NCI-H2081 (cell line): ENCODE data around the gene SUCNR1.
A peak's percentile ranks its signal among the peaks of the same experiment; 100 is the strongest.
"Not testable (repeated sequence)": the region's sequence is repeated elsewhere in the genome, so short reads cannot be mapped to it uniquely, and the experiment has no call there.

Experiments
- DNase-seq, 2 experiments: peaks; one replicate each; lab custom pipeline; 2025; lab: John Stamatoyannopoulos, UW

Gene SUCNR1

GRCh38 chr3:151871639-151872468 lies 1.6 kb upstream of the SUCNR1 start:
- no peak for DNase-seq

GRCh38 chr3:151874079-151874478 lies 636 bp downstream of the SUCNR1 start:
- DNase-seq = not testable (repeated sequence)

GRCh38 chr3:151875759-151876158 lies 2.3 kb downstream of the SUCNR1 start:
- DNase-seq = no peak

- DNase-seq = no peak
Observed at GRCh38 chr3:151877269-151877668, 3.8 kb downstream of the SUCNR1 start.

- DNase-seq = no peak
Observed at GRCh38 chr3:151878465-151878864, 5.0 kb downstream of the SUCNR1 start.

- DNase-seq = no peak
Observed at GRCh38 chr3:151879037-151879436, 5.6 kb downstream of the SUCNR1 start.

GRCh38 chr3:151879679-151880415 lies 6.4 kb downstream of the SUCNR1 start:
- DNase-seq = no peak

- no peak for DNase-seq
Observed at GRCh38 chr3:151880416-151880690, 6.9 kb downstream of the SUCNR1 start.

- no peak for DNase-seq
Observed at GRCh38 chr3:151881137-151881536, 7.7 kb downstream of the SUCNR1 start.

GRCh38 chr3:151885397-151885796 lies 12.0 kb downstream of the SUCNR1 start:
- DNase-seq = not testable (repeated sequence)

GRCh38 chr3:151887450-151888211 lies 14.2 kb downstream of the SUCNR1 start:
- DNase-seq = not testable (repeated sequence)

- DNase-seq = peak; percentile 90 to 98
Observed at GRCh38 chr3:151890721-151891141, 17.3 kb downstream of the SUCNR1 start.

GRCh38 chr3:151891721-151892120 lies 18.3 kb downstream of the SUCNR1 start:
- peak in 1 of 2 experiments; percentile 25 for DNase-seq

GRCh38 chr3:151894219-151894618 lies 20.8 kb downstream of the SUCNR1 start:
- no peak for DNase-seq

- no peak for DNase-seq
Observed at GRCh38 chr3:151895478-151896241, 22.2 kb downstream of the SUCNR1 start.

- DNase-seq = no peak
Observed at GRCh38 chr3:151896246-151897012, 23.0 kb downstream of the SUCNR1 start.

- DNase-seq = not testable (repeated sequence)
Observed at GRCh38 chr3:151898121-151898520, 24.7 kb downstream of the SUCNR1 start.

GRCh38 chr3:151898564-151899261 lies 25.3 kb downstream of the SUCNR1 start:
- not testable (repeated sequence) for DNase-seq

- no peak for DNase-seq
Observed at GRCh38 chr3:151899996-151900395, 26.6 kb downstream of the SUCNR1 start.

GRCh38 chr3:151900460-151900859 lies 27.0 kb downstream of the SUCNR1 start:
- no peak for DNase-seq
